ENCODE data around the gene GFI1.

Gene GFI1

DNA sequence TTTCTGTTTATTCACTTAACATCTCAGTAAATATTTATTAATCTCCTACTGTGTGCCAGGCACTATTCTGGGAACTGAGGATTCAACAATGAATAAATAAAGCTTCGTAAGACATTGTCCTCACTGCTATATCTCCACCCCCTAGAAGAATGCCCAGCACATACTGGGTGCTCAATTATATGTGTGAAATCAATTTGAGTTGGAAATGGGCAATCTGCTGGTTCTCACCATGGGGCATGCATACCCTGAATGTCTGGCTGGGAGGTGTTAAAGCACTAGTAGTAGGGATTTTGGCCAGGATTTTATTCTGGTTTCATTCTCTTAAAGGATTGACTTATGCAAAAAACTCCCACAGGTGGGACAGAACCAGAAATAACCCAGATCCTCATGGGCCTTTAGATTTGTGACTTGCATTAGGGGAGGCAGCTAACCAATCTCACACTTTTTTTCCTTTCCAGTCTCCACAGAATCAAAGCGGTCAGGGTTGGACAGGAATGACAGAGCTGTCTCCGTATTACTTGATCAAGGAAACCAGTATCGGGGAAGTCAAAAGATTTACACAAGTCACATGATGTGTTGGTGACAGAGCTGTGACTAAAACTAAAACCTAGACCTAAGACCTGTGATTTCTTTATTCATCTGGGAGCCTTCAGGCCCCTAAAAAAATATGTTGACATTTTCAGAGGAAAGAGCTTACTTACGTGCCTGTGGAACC is 12.8 kb downstream of the GFI1 start:
- DNase-seq (ENCODE audit: extremely low read depth, low read depth), result no peak
- TF ChIP-seq, protein P1, sequence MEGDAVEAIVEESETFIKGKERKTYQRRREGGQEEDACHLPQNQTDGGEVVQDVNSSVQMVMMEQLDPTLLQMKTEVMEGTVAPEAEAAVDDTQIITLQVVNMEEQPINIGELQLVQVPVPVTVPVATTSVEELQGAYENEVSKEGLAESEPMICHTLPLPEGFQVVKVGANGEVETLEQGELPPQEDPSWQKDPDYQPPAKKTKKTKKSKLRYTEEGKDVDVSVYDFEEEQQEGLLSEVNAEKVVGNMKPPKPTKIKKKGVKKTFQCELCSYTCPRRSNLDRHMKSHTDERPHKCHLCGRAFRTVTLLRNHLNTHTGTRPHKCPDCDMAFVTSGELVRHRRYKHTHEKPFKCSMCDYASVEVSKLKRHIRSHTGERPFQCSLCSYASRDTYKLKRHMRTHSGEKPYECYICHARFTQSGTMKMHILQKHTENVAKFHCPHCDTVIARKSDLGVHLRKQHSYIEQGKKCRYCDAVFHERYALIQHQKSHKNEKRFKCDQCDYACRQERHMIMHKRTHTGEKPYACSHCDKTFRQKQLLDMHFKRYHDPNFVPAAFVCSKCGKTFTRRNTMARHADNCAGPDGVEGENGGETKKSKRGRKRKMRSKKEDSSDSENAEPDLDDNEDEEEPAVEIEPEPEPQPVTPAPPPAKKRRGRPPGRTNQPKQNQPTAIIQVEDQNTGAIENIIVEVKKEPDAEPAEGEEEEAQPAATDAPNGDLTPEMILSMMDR (IDR thresholded peaks at IDR 0.05; ENCODE audit: low read depth, low read length), result no peak

DNA sequence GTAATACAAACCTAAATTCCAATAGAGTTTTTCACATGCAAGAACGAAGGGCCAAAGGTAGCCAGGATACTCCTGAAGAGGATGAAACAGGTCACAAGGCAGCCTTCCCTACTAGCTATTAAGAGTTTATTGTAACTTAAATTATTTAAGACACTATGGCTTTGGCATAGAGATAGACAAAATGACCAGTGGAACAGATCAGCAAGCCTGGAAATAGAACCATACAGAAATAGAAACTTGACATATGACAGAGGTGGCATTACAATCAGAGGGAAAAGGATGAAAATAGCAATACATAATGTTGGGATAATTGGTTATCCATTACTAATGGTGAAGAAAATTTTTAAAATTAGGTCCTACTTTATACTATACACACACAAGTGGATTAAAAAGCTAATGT is 16.5 kb downstream of the GFI1 start:
- TF ChIP-seq, protein P1 (IDR thresholded peaks at IDR 0.05; ENCODE audit: low read depth, low read length), result no peak
- no peak for DNase-seq (ENCODE audit: extremely low read depth, low read depth)

DNA sequence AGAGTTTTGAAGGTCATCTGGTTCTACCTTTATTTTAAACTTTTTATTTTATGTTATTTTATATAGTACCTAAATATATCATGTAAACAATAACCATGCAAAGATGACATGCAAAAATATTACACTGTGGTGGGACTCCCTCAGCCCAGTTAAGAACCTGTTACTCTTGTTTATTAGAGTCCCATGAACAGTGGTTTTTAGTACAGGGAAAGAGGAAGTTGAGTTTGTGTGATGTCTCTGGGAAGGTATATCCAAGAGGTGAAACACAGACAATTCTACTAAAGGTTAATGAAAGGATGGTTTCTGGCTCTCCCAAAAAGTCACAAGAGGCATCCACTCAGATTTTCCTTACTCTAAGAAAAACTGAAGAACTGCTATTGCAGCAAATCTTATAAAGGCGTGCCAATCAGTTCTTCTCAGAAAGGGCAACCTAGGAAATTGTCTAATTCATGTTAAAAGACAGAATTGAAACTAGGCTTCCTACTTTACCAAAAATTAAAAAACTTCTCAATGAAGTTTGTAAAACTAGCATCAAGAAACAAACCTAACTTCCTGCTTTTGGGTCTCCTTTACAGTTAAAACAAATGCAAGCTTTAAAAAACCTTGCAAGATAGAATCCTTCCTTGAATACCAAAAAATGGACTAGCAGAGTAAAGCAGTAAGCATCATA is 19.9 kb downstream of the GFI1 start:
- no peak for DNase-seq (ENCODE audit: extremely low read depth, low read depth)
- TF ChIP-seq, protein P1 (IDR thresholded peaks at IDR 0.05; ENCODE audit: low read depth, low read length), result no peak

DNA sequence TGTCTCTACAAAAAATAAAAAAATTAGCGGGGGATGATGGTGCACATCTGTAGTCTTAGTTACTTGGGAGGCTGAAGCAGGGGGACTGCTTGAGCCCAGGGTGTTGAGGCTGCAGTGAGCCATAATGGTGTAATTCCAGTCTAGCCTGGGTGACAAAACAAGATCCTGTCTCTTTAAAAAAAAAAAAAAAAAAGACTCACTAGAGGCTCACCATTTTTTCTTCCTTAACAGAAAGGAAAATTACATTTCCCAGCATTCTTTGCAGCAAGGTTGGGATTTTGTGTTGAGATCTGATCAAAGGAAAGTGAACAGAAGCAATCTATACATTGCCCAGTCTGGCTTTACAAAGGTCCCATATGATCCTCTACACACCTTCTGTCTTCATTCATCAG is 21.5 kb downstream of the GFI1 start:
- DNase-seq (ENCODE audit: extremely low read depth, low read depth), result no peak
- TF ChIP-seq, protein P1 (IDR thresholded peaks at IDR 0.05; ENCODE audit: low read depth, low read length), result no peak

DNA sequence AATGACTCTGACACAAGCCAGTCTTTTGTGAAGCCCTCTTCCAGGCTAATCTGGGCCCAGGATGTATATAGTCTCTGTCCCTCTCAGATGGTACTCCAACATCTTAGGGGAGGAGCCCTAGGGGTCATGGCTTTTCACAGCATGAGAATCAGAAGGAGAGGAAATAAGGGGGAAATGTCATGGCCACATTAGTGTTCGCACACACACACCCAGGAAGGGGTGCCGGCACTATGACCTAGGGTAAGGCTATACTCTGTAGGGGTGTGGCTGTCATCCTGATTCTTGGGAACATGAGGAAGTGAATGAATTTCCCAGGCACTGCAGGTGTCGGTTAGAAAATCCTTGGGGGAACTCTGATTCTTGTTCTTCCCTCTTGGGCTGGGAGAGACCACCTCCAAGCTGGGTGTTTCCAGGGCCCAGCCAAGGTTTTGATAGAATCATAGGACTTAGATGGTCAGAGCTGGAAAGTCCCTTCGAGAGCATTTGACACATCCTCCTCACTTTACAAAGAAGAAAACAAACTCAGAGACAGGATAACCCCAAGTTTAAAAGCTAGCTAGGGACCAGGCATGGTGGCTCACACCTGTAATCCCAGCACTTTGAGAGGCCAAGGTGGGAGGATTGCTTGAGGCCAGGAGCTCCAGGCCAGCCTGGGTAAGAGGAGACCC is 22.0 kb downstream of the GFI1 start:
- TF ChIP-seq, protein P1 (IDR thresholded peaks at IDR 0.05; ENCODE audit: low read depth, low read length), result no peak
- DNase-seq (ENCODE audit: extremely low read depth, low read depth), result no peak

DNA sequence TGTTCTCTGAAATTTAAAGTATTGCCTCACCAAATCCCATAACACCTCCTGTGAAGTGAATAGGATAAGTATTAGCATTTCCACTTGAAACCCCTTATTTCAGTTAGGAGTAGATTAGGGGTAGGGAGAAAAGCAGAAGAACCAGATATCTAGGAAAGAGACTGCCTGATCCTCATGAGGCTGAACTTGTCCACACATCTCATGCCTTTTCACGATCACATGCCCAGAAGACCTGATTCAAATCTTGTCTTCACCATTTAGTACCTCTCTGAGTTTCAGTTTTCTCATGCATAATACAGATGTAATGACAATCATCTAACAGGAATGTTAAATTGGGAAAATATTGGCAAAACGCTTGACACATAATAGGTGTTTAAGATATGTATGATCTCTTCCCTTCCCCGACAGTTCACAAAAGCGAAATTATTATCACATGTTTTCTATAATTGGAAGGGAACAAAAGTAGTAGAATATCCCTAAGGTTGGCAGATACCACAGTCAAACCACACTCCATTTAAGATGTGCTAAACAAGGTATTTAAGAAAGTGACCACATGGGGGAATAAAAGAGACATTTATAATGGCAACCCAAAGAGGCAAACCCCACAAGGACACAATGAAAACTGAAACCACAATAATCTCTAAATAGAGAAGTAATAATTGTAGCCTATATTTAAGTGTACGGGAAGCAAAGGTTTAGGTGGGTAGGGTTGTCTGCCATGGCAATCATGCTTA is 25.2 kb downstream of the GFI1 start:
- TF ChIP-seq, protein P1 (IDR thresholded peaks at IDR 0.05; ENCODE audit: low read depth, low read length), result no peak
- no peak for DNase-seq (ENCODE audit: extremely low read depth, low read depth)

All from AG09319 (cell line).